Ascending aorta (tissue), 2 donors: ENCODE results near the gene GARIN5B. TPM values are rescaled to one million over a fixed set of nuclear protein-coding genes. Genes with fewer than 3 reads are reported as not detected.

Experiments used
- DNase-seq, 2 donors: peaks; one replicate each; pipeline ENCODE4 v3.0.0-alpha.2; 2019; ENCODE audit warnings: low spot score in 2 of 2
- H3K27ac ChIP-seq, 2 donors: fragments of 200-600 bp; sonication (generic); one replicate each; pipeline ENCODE4 v1.5.1; 2016 to 2017; ENCODE audit warnings: mild to moderate bottlenecking in 1 of 2
- H3K27me3 ChIP-seq: fragments of 200-600 bp; sonication (generic); one replicate; pipeline ENCODE4 v1.5.1; 2017
- H3K36me3 ChIP-seq, 2 donors: fragments of 200-600 bp; sonication (generic); one replicate each; pipeline ENCODE4 v1.5.1; 2016
- H3K4me1 ChIP-seq, 2 donors: fragments of 200-600 bp; sonication (generic); one replicate each; pipeline ENCODE4 v1.5.1; 2016 to 2017; ENCODE audit warnings: mild to moderate bottlenecking in 1 of 2
- H3K4me3 ChIP-seq, 2 donors: fragments of 200-600 bp; sonication (generic); one replicate each; pipeline ENCODE4 v1.5.1; 2016 to 2017; ENCODE audit warnings: mild to moderate bottlenecking in 1 of 2
- H3K9me3 ChIP-seq, 2 donors: fragments of 200-600 bp; sonication (generic); one replicate each; pipeline ENCODE4 v1.5.1; 2016
- intact Hi-C: fragments of 100-400 bp; cut with DNase I; formaldehyde crosslinking; loops from one replicate; pipeline ENCODE4 v1.15.1; 2023
- total RNA-seq: library from RNA; depleted of rRNA; stranded (reverse); fragments of >200 nt; gene quantifications from one replicate; pipeline ENCODE4 v1.1.0, GENCODE V29; 2016
- TF ChIP-seq, protein P1 (sequence below), 3 experiments: fragments of 200-600 bp in 2 of 3; fragments of 450-650 bp in 1 of 3; sonication (generic) in 2 of 3; IDR thresholded peaks; one replicate each; pipeline ENCODE4 v1.5.1; 2016 to 2019; ENCODE audit warnings: antibody characterized with exemption in 3 of 3, mild to moderate bottlenecking in 1 of 3, moderate library complexity in 1 of 3

GARIN5B gene
- total RNA-seq, 1 donor from 2014 or later: not detected

DNA sequence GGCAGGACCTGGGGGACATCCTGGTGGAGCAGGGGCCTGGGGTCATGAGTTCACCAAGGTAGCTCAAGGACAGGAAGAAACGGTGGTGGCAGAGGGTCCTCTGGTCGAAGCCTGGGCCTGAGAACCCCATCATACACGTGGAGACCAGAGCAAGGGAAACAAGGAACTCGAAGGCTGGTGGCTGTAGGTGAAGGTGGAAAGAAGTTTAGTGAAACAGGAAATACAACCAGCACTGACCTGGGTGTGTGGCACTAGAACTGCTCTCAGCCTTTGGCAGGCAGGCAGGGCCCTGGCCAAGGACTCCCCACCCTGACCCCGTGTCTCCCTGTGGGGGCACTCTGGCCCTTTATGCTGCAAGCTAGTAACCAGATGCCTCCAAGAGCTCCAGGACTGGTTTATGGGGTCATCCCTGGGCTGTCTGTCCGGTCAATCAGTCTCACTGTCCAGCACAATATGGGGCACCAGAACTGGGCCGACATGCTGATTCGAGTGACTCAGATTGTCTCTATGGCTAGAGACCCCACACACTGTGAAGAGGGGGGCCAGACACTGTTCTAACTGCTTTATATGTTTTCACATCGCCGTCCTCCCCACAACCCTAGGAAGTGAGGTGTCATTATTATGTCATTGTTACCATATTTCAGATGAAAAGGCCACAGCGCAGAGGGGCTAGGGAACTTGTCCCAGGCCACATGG, 12.3 kb downstream of the GARIN5B start:
- Histone ChIP-seq H3K4me1 (peaks cover 3 to 12% of the 10 kb centered on the region in 2 donors), H3K4me3 (no peak overlapping the region), H3K27me3 (peaks cover 11% of the 10 kb centered on the region), H3K27ac (no peak overlapping the region), H3K36me3 (peaks cover 0 to 13% of the 10 kb centered on the region in 2 donors), H3K9me3 (no peaks in the 10 kb centered on the region)
- no peak for DNase-seq
- TF ChIP-seq, protein P1, sequence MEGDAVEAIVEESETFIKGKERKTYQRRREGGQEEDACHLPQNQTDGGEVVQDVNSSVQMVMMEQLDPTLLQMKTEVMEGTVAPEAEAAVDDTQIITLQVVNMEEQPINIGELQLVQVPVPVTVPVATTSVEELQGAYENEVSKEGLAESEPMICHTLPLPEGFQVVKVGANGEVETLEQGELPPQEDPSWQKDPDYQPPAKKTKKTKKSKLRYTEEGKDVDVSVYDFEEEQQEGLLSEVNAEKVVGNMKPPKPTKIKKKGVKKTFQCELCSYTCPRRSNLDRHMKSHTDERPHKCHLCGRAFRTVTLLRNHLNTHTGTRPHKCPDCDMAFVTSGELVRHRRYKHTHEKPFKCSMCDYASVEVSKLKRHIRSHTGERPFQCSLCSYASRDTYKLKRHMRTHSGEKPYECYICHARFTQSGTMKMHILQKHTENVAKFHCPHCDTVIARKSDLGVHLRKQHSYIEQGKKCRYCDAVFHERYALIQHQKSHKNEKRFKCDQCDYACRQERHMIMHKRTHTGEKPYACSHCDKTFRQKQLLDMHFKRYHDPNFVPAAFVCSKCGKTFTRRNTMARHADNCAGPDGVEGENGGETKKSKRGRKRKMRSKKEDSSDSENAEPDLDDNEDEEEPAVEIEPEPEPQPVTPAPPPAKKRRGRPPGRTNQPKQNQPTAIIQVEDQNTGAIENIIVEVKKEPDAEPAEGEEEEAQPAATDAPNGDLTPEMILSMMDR (IDR thresholded peaks at IDR 0.05): no peak
- intact Hi-C loops: no loop called here

DNA sequence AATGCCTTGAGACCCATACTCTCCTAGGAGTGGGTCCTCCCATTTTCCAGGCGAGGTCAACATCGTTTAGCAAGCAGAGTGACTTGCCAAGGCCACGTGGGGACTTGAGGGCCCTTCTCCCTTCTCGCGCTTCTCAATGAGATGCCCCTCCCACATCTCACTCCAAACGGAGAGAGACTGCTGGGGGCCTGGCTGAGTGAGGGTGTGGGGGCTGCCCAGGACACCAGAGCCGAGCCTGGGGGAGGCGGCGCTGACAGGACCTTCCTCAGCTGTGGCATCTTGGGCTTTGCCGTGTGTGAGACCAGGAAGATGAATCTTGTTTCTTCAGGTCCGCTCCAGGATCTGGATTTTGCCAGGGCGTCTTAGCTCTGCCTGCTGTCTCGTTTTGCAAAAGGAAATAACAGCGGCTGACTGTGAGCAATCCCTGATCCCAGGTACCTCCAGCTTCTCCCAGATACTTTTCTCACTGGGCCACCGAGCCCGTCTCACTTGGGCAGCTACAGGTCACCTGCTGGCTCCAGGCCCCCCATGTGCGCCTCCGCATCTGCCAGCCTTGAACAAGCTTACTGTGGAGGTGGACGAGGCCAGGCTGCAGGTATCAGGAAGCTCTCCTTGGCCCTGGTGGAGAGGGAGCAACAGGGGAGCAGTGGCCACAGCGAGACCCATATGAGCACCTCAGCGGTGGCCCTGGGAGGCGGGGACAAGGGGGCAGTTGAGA, 14.6 kb downstream of the GARIN5B start:
- no peak overlapping the region for H3K27ac ChIP-seq
- intact Hi-C loops: no loop called here
- TF ChIP-seq, protein P1 (IDR thresholded peaks at IDR 0.05): no peak
- no peak overlapping the region for H3K4me3 ChIP-seq
- no peaks in the 10 kb centered on the region for H3K9me3 ChIP-seq
- DNase-seq: no peak
- H3K36me3 ChIP-seq: peaks cover 3 to 16% of the 10 kb centered on the region in 2 donors
- H3K27me3 ChIP-seq: no peaks in the 10 kb centered on the region
- peaks cover 3 to 5% of the 10 kb centered on the region in 2 donors for H3K4me1 ChIP-seq

DNA sequence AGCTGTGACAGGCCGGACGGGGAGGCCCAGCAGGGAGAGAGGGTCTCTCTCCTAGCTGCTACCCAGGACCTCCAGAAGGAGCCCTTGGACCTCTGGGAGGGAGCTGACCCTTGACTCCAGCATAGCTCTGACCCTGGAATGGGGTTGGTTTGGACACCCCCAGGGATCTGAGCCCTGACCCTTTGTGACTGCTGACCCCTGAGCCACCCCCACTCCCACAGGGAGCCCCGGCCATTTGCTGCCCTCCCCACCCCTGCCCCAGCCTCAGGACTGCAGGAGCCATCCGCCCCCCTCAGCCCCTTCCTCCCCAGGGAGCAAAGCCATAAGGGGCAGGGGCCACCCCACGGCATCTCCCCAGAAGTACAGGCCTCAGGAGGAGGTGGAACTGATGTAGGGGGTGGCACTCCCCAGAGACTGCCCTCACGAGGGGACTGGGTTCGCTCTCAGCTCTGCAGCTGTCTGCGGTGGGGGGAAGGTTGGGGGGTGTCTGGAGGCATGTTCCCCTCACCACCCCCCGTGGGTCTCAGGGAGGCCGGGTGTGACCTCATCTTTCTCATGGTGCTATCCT, 15.5 kb downstream of the GARIN5B start:
- intact Hi-C loops: no loop called here
- Histone ChIP-seq H3K4me1 (no peaks in the 10 kb centered on the region), H3K4me3 (no peak overlapping the region), H3K9me3 (no peaks in the 10 kb centered on the region), H3K36me3 (peaks cover 7 to 19% of the 10 kb centered on the region in 2 donors), H3K27ac (no peak overlapping the region), H3K27me3 (no peaks in the 10 kb centered on the region)
- TF ChIP-seq, protein P1 (IDR thresholded peaks at IDR 0.05): no peak
- no peak for DNase-seq

DNA sequence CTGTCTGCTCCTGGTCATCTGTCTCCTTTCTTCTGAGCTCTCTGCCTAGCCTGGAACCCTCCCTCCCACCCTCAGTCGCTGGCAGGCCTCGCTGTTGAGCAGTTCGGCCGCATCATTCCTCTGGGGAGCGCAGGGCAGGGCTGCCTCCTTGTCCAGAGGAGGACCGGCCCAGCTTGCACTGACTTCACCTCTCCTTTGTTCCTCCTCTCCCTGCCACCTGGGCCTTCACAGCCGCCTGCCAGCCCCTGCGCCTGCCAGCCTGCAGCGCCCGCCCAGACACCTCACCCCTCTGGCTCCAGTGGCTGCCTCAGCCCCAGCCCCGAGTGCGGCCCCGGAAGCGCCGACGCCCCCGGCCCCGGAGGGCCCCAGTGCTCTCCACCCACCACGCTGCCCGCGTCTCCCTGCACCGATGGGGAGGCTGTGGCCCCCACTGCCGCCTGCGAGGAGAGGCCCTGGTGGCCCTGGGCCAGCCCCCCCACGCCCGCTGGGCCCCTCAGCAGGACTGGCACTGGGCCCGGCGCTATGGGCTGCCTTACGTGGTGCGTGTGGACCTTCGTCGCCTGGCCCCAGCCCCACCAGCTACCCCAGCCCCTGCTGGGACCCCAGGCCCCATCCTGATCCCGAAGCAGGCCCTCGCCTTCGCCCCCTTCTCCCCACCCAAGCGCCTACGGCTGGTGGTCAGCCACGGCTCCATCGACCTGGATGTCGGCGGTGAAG, 16.2 kb downstream of the GARIN5B start:
- no peak overlapping the region for H3K27ac ChIP-seq
- no peaks in the 10 kb centered on the region for H3K4me1 ChIP-seq
- no peaks in the 10 kb centered on the region for H3K9me3 ChIP-seq
- H3K27me3 ChIP-seq: no peaks in the 10 kb centered on the region
- DNase-seq: no peak
- peaks cover 13 to 25% of the 10 kb centered on the region in 2 donors for H3K36me3 ChIP-seq
- intact Hi-C loops: no loop called here
- TF ChIP-seq, protein P1 (IDR thresholded peaks at IDR 0.05): no peak
- no peak overlapping the region for H3K4me3 ChIP-seq

DNA sequence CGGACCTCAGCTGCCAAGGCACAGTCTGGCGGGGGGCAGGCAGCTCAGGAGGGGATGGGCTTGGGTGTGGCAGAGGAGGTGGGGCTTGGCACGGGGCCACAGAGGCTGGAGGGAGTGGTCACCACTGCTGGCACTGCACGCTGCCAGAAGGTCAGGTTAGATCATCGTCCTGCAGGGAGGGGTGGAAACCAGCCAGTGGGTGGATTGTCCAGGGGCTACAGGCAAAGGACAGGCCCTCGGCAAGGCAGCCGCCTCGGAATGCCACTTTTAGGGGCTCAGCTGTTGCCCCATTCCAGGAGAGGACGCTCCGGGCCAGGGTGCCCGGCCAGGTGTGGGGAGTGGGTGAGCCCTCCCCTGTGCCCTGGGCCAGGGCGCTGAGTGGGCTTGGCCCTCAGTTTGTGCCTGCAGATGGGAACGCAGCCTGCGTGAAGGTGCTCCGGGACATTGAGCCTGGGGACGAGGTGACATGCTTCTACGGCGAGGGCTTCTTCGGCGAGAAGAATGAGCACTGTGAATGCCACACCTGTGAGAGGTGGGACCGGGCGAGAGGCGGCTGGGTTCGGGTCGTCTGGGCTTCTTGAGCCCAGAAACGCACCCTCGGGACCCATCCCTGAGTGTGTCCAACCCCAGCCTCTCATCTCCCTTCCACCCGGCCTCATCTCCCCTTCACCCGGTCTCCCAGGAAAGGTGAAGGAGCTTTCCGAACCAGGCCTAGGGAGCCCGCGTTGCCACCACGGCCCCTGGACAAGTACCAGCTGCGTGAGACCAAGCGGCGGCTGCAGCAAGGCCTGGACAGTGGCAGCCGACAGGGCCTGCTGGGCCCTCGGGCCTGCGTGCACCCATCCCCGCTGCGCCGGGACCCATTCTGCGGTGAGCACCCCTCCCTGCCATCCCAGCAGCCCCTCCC, 17.0 kb downstream of the GARIN5B start:
- no peak for DNase-seq
- Histone ChIP-seq H3K4me3 (no peak overlapping the region), H3K27me3 (no peaks in the 10 kb centered on the region), H3K9me3 (no peaks in the 10 kb centered on the region), H3K27ac (no peak overlapping the region), H3K4me1 (peaks cover 0 to 6% of the 10 kb centered on the region in 2 donors), H3K36me3 (peaks cover 13 to 25% of the 10 kb centered on the region in 2 donors)
- intact Hi-C loops: no loop called here
- TF ChIP-seq, protein P1 (IDR thresholded peaks at IDR 0.05): no peak
